HepG2 (cell line): ENCODE measurements around the gene GPN2. TPM values are rescaled to one million over a fixed set of nuclear protein-coding genes. Genes with fewer than 3 reads are reported as not detected.

Experiments
- FIP1L1 ChIP-seq: fragments of 200-400 bp; formaldehyde crosslinking; IDR thresholded peaks from 2 replicates; pipeline ENCODE4 v1.6.1; 2018; ENCODE audit warnings: low read depth, mild to moderate bottlenecking, low read length, moderate library complexity, borderline replicate concordance; ENCODE audit not compliant: insufficient read depth
- FOSL1 ChIP-seq: sonication (generic); formaldehyde crosslinking; IDR thresholded peaks from 2 replicates; pipeline ENCODE4 v1.9.0; 2021; ENCODE audit warnings: missing genetic modification reagents, borderline replicate concordance
- HDAC1 ChIP-seq: sonication (generic); formaldehyde crosslinking; IDR thresholded peaks from 2 replicates; pipeline ENCODE4 v1.5.1; 2020; ENCODE audit warnings: mild to moderate bottlenecking, missing genetic modification reagents
- HES4 ChIP-seq: sonication (generic); formaldehyde crosslinking; IDR thresholded peaks from 2 replicates; pipeline ENCODE4 v1.9.0; 2021; ENCODE audit warnings: mild to moderate bottlenecking, missing genetic modification reagents, borderline replicate concordance
- HMGA1 ChIP-seq: sonication (generic); formaldehyde crosslinking; conservative IDR thresholded peaks from 2 replicates; pipeline ENCODE4 v1.4.0; 2020; ENCODE audit warnings: missing genetic modification reagents
- MTF2 ChIP-seq: sonication (generic); formaldehyde crosslinking; IDR thresholded peaks from 2 replicates; pipeline ENCODE4 v1.5.0; 2020; ENCODE audit warnings: missing genetic modification reagents, borderline replicate concordance
- NCOA2 ChIP-seq: sonication (generic); formaldehyde crosslinking; IDR thresholded peaks from 2 replicates; pipeline ENCODE4 v1.8.0; 2022; ENCODE audit warnings: inconsistent platforms
- PHF8 ChIP-seq: sonication (generic); formaldehyde crosslinking; IDR thresholded peaks from 2 replicates; pipeline ENCODE4 v1.5.0; 2020; ENCODE audit warnings: missing genetic modification reagents
- REPIN1 ChIP-seq: sonication (generic); formaldehyde crosslinking; IDR thresholded peaks from 2 replicates; pipeline ENCODE4 v1.8.0; 2022; ENCODE audit warnings: missing genetic modification reagents, low read depth, mild to moderate bottlenecking, borderline replicate concordance
- SMARCC2 ChIP-seq: fragments of 450-650 bp; IDR thresholded peaks from 2 replicates; pipeline ENCODE4 v1.6.1; 2017; ENCODE audit warnings: antibody characterized with exemption, mild to moderate bottlenecking
- STAT5B ChIP-seq: sonication (generic); formaldehyde crosslinking; IDR thresholded peaks from 2 replicates; pipeline ENCODE4 v1.4.0; 2020; ENCODE audit warnings: missing genetic modification reagents
- ZMAT3 ChIP-seq: sonication (generic); formaldehyde crosslinking; conservative IDR thresholded peaks from 2 replicates; pipeline ENCODE4 v1.7.0; 2021; ENCODE audit warnings: missing genetic modification reagents
- ZNF24 ChIP-seq: fragments of 450-650 bp; IDR thresholded peaks from 2 replicates; pipeline ENCODE4 v1.6.1; 2017; ENCODE audit warnings: antibody characterized with exemption, mild to moderate bottlenecking
- ZNF451 ChIP-seq: sonication (generic); formaldehyde crosslinking; IDR thresholded peaks from 2 replicates; pipeline ENCODE4 v1.5.0; 2020; ENCODE audit warnings: mild to moderate bottlenecking, missing genetic modification reagents
- ZNF782 ChIP-seq: sonication (generic); formaldehyde crosslinking; IDR thresholded peaks from 2 replicates; pipeline ENCODE4 v1.4.0; 2020; ENCODE audit warnings: missing genetic modification reagents, mild to moderate bottlenecking, borderline replicate concordance
- polyA plus RNA-seq, 8 experiments: library from polyadenylated mRNA; depleted of rRNA in 3 of 8; stranded (reverse) in 7 of 8; unstranded in 1 of 8; fragments of >200 nt; fragmentation: Illumina TruSeq in 4 of 8; extraction: Trizol in 4 of 8; gene quantifications; 2 replicates each; pipeline versions ENCODE4 v1.2.1 to v1.2.3, GENCODE V29; 2011 to 2016; ENCODE audit warnings: low read depth in 4 of 8, missing spikeins in 1 of 8, mixed read lengths in 1 of 8; ENCODE audit not compliant: insufficient read depth in 1 of 8
- total RNA-seq, 5 experiments: library from RNA; depleted of rRNA; stranded (reverse); fragments of >200 nt; fragmentation: Illumina TruSeq; extraction: Trizol; gene quantifications; 2 replicates each; pipeline ENCODE4 v1.2.3, GENCODE V29; 2016; ENCODE audit warnings: low read depth in 1 of 5
- TF ChIP-seq, protein P1 (sequence below): sonication (generic); formaldehyde crosslinking; IDR thresholded peaks from 2 replicates; pipeline ENCODE4 v1.9.0; 2021; ENCODE audit warnings: mild to moderate bottlenecking, missing genetic modification reagents
- TF ChIP-seq, protein P2 (sequence below), 2 experiments: sonication (generic) in 1 of 2; formaldehyde crosslinking in 1 of 2; IDR thresholded peaks; 2 replicates each; pipeline versions ENCODE4 v1.4.0 to v1.6.1; 2018 to 2020; ENCODE audit warnings: missing genetic modification reagents in 2 of 2, borderline replicate concordance in 1 of 2, low read depth in 1 of 2, mild to moderate bottlenecking in 1 of 2, missing biosample characterization in 1 of 2
- TF ChIP-seq, protein P3 (sequence below): sonication (generic); formaldehyde crosslinking; IDR thresholded peaks from 2 replicates; pipeline ENCODE4 v1.4.0; 2020; ENCODE audit warnings: missing genetic modification reagents

The GPN2 gene
- total and polyA plus RNA-seq, 2 of the 13 experiments (the other 11 are each of a cell fraction or from before 2014, with no cell fraction given), result 19.3 to 38.9 TPM

DNA sequence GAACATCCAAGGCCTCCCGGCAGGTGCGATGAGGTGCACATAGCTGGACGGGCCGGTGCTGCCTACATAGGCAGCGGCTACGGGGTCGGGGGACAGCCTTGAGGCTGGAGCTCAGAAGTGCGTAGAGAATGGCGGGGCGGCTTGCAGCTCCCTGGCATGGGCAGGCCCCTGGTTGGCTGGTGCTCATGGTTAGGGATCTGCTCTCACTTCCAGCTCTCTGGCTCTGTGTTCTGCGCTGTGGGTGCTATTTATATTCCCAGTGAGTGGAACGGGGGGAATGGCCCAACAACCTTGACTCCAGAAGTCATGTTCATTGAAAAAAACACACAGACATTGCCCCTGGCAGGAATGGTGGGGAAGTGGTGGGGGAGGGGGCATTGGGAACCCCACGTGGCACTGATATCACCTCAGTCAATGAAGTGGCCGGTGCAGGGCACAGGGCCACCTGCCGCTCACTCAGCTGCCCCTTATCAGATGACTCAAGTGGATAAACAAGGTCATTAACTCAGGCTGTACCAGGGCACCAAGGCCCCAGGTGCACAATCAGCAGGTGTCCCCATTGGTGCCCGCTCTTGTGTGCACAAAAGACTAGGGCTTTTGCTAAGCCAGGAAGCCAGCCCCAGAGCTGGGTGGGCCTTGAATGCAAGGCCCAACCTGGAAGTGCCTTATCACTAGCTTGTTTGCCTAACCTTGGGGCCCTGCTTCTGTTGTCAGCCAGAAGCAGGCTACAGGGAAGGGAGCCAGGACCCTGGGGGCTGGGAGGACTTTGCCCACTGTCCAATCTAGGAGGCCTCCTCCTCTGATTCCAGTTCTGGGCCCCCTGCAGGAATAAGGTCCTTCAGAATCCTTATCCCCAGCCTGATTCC, 23.9 kb upstream of the GPN2 start, which contains the start of gene NR0B2 (continued):
- no peak; the same call in 1 of the 2 replicates for TF ChIP-seq SMARCC2
- TF ChIP-seq, protein P1, sequence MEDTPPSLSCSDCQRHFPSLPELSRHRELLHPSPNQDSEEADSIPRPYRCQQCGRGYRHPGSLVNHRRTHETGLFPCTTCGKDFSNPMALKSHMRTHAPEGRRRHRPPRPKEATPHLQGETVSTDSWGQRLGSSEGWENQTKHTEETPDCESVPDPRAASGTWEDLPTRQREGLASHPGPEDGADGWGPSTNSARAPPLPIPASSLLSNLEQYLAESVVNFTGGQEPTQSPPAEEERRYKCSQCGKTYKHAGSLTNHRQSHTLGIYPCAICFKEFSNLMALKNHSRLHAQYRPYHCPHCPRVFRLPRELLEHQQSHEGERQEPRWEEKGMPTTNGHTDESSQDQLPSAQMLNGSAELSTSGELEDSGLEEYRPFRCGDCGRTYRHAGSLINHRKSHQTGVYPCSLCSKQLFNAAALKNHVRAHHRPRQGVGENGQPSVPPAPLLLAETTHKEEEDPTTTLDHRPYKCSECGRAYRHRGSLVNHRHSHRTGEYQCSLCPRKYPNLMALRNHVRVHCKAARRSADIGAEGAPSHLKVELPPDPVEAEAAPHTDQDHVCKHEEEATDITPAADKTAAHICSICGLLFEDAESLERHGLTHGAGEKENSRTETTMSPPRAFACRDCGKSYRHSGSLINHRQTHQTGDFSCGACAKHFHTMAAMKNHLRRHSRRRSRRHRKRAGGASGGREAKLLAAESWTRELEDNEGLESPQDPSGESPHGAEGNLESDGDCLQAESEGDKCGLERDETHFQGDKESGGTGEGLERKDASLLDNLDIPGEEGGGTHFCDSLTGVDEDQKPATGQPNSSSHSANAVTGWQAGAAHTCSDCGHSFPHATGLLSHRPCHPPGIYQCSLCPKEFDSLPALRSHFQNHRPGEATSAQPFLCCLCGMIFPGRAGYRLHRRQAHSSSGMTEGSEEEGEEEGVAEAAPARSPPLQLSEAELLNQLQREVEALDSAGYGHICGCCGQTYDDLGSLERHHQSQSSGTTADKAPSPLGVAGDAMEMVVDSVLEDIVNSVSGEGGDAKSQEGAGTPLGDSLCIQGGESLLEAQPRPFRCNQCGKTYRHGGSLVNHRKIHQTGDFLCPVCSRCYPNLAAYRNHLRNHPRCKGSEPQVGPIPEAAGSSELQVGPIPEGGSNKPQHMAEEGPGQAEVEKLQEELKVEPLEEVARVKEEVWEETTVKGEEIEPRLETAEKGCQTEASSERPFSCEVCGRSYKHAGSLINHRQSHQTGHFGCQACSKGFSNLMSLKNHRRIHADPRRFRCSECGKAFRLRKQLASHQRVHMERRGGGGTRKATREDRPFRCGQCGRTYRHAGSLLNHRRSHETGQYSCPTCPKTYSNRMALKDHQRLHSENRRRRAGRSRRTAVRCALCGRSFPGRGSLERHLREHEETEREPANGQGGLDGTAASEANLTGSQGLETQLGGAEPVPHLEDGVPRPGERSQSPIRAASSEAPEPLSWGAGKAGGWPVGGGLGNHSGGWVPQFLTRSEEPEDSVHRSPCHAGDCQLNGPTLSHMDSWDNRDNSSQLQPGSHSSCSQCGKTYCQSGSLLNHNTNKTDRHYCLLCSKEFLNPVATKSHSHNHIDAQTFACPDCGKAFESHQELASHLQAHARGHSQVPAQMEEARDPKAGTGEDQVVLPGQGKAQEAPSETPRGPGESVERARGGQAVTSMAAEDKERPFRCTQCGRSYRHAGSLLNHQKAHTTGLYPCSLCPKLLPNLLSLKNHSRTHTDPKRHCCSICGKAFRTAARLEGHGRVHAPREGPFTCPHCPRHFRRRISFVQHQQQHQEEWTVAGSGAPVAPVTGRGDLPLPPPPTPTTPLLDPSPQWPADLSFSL, result peak; percentile 52
- peak; percentile 68; the same call in 1 of the 2 replicates for TF ChIP-seq ZMAT3
- peak; percentile 99 for TF ChIP-seq NCOA2 (CRISPR knock-in tag)
- no peak for TF ChIP-seq MTF2 (CRISPR knock-in tag)
- peak; percentile 70; the same call in 1 of the 2 replicates for TF ChIP-seq FIP1L1
- TF ChIP-seq ZNF782 (CRISPR knock-in tag), result peak; percentile 84; the same call in 1 of the 2 replicates
- TF ChIP-seq FOSL1 (CRISPR knock-in tag), result peak; percentile 93
- TF ChIP-seq, protein P2, sequence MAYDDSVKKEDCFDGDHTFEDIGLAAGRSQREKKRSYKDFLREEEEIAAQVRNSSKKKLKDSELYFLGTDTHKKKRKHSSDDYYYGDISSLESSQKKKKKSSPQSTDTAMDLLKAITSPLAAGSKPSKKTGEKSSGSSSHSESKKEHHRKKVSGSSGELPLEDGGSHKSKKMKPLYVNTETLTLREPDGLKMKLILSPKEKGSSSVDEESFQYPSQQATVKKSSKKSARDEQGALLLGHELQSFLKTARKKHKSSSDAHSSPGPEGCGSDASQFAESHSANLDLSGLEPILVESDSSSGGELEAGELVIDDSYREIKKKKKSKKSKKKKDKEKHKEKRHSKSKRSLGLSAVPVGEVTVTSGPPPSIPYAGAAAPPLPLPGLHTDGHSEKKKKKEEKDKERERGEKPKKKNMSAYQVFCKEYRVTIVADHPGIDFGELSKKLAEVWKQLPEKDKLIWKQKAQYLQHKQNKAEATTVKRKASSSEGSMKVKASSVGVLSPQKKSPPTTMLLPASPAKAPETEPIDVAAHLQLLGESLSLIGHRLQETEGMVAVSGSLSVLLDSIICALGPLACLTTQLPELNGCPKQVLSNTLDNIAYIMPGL (CRISPR knock-in tag; IDR thresholded peaks at IDR 0.05; ENCODE audit: borderline replicate concordance in 1 of 2, low read depth in 1 of 2), result peak; percentile 56 to 68; a peak in 2 of 4 replicates
- peak; percentile 90 for TF ChIP-seq HDAC1 (CRISPR knock-in tag)
- TF ChIP-seq STAT5B, result no peak
- peak; percentile 74 for TF ChIP-seq ZNF451 (CRISPR knock-in tag)
- TF ChIP-seq HMGA1 (CRISPR knock-in tag), result no peak
- peak; percentile 87; the same call in 1 of the 2 replicates for TF ChIP-seq REPIN1 (CRISPR knock-in tag)
- peak; percentile 92; the same call in 1 of the 2 replicates for TF ChIP-seq HES4 (CRISPR knock-in tag)
- TF ChIP-seq, protein P3, sequence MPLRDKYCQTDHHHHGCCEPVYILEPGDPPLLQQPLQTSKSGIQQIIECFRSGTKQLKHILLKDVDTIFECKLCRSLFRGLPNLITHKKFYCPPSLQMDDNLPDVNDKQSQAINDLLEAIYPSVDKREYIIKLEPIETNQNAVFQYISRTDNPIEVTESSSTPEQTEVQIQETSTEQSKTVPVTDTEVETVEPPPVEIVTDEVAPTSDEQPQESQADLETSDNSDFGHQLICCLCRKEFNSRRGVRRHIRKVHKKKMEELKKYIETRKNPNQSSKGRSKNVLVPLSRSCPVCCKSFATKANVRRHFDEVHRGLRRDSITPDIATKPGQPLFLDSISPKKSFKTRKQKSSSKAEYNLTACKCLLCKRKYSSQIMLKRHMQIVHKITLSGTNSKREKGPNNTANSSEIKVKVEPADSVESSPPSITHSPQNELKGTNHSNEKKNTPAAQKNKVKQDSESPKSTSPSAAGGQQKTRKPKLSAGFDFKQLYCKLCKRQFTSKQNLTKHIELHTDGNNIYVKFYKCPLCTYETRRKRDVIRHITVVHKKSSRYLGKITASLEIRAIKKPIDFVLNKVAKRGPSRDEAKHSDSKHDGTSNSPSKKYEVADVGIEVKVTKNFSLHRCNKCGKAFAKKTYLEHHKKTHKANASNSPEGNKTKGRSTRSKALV (CRISPR knock-in tag), result no peak
- TF ChIP-seq ZNF24, result no peak
- peak; percentile 76 for TF ChIP-seq PHF8
